ENCODE results near the gene PRRG3. TPM values are rescaled to one million over a fixed set of nuclear protein-coding genes. Genes with fewer than 3 reads are reported as not detected.

The PRRG3 gene
- total RNA-seq, 1 experiment from 2014 or later: not detected

DNA sequence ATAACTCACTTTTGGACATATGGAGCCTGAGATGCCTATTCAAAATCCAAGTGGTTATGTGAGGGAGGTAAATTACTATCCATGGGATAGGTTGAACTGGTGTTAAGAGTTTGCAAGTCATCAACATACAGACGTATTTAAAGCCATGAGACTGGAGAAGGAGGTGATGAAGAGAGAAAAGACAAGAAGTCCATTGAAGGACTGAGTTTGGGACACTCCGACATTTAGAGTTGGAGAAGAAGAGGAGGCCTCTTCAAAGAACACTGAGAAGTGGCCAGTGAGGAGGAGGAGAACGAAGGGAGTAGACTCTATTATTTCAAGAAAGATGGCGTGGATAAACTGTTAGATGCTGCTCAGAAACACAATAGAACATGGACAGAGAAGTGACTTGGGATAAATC lies 39.2 kb downstream of the PRRG3 start, which contains the start of gene CNGA2:
TSS of gene CNGA2 (plus strand) at position 301 of the 400 bp plus-strand sequence. CDS start 3,738 bp downstream, outside the sequence.
- Mint-ChIP-seq H3K4me1 (ENCODE audit: low read depth, unreplicated experiment) (no peaks in the 10 kb centered on the region), H3K27me3 (ENCODE audit: insufficient read depth, unreplicated experiment) (peaks cover 25% of the 10 kb centered on the region), H3K9me3 (ENCODE audit: unreplicated experiment) (no peaks in the 10 kb centered on the region), H3K27ac (ENCODE audit: unreplicated experiment) (no peak within 1 kb of the TSS), H3K4me3 (ENCODE audit: unreplicated experiment) (no peak within 1 kb of the TSS), H3K36me3 (ENCODE audit: insufficient read depth, unreplicated experiment) (no peaks in the 10 kb centered on the region)
- intact Hi-C loops (cut with micrococcal nuclease; ENCODE audit: unreplicated experiment): no loop called here
- POLR2A ChIA-PET: no interaction called here
- DNase-seq: no peak
- TF ChIP-seq, protein P1, sequence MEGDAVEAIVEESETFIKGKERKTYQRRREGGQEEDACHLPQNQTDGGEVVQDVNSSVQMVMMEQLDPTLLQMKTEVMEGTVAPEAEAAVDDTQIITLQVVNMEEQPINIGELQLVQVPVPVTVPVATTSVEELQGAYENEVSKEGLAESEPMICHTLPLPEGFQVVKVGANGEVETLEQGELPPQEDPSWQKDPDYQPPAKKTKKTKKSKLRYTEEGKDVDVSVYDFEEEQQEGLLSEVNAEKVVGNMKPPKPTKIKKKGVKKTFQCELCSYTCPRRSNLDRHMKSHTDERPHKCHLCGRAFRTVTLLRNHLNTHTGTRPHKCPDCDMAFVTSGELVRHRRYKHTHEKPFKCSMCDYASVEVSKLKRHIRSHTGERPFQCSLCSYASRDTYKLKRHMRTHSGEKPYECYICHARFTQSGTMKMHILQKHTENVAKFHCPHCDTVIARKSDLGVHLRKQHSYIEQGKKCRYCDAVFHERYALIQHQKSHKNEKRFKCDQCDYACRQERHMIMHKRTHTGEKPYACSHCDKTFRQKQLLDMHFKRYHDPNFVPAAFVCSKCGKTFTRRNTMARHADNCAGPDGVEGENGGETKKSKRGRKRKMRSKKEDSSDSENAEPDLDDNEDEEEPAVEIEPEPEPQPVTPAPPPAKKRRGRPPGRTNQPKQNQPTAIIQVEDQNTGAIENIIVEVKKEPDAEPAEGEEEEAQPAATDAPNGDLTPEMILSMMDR (IDR thresholded peaks at IDR 0.05; ENCODE audit: insufficient read depth in 1 of 2, low read depth in 1 of 2, low read length in 1 of 2, severe bottlenecking in 1 of 2, unreplicated experiment in 1 of 2): no peak
- CTCF ChIA-PET: no interaction called here
- Histone ChIP-seq H3K4me3 (ENCODE audit: low read depth, low read length) (no peak within 1 kb of the TSS), H3K36me3 (ENCODE audit: control insufficient read depth, insufficient read depth, low read length) (no peaks in the 10 kb centered on the region), H3K27me3 (replicated peaks; ENCODE audit: control insufficient read depth, insufficient read depth, low read length) (no peaks in the 10 kb centered on the region), H3K9me3 (no peaks in the 10 kb centered on the region), H3K4me1 (no peaks in the 10 kb centered on the region)
- BruUV-seq (replicated peaks): no TSS peak

DNA sequence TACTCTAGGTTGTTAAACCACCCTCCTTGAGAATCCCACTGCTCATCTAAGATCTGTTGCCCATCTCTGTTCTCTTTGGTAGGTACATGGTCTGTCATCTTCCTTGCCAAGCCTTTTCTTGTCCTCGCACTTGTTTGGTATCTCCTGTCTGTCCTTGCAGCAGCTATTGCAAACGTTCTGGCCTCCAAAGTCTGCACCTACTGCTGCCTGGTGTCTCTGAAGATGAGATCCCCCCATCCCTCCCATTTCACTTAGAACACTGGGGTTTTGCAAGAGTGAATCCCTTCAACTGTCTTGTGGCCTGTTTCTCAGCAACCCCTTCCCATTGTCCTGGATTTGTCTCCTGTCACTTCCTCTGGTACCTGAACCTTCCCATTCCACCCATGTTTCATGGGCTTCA lies 40.0 kb downstream of the PRRG3 start:
- ChIA-PET CTCF (no interaction called here), POLR2A (no interaction called here)
- Mint-ChIP-seq H3K27me3 (ENCODE audit: insufficient read depth, unreplicated experiment) (peaks cover 22% of the 10 kb centered on the region), H3K36me3 (ENCODE audit: insufficient read depth, unreplicated experiment) (no peaks in the 10 kb centered on the region), H3K9me3 (ENCODE audit: unreplicated experiment) (no peaks in the 10 kb centered on the region), H3K27ac (ENCODE audit: unreplicated experiment) (no peak overlapping the region), H3K4me3 (ENCODE audit: unreplicated experiment) (no peak overlapping the region), H3K4me1 (ENCODE audit: low read depth, unreplicated experiment) (no peaks in the 10 kb centered on the region)
- no peak for DNase-seq
- H3K27me3 ChIP-seq (replicated peaks; ENCODE audit: control insufficient read depth, insufficient read depth, low read length): no peaks in the 10 kb centered on the region
- TF ChIP-seq, protein P1 (IDR thresholded peaks at IDR 0.05; ENCODE audit: insufficient read depth in 1 of 2, low read depth in 1 of 2, low read length in 1 of 2, severe bottlenecking in 1 of 2, unreplicated experiment in 1 of 2): no peak
- H3K4me3 ChIP-seq (ENCODE audit: low read depth, low read length): no peak overlapping the region
- intact Hi-C loops (cut with micrococcal nuclease; ENCODE audit: unreplicated experiment): no loop called here
- no peaks in the 10 kb centered on the region for H3K36me3 ChIP-seq (ENCODE audit: control insufficient read depth, insufficient read depth, low read length)
- H3K9me3 ChIP-seq: no peaks in the 10 kb centered on the region
- no TSS peak for BruUV-seq (replicated peaks)
- no peaks in the 10 kb centered on the region for H3K4me1 ChIP-seq

DNA sequence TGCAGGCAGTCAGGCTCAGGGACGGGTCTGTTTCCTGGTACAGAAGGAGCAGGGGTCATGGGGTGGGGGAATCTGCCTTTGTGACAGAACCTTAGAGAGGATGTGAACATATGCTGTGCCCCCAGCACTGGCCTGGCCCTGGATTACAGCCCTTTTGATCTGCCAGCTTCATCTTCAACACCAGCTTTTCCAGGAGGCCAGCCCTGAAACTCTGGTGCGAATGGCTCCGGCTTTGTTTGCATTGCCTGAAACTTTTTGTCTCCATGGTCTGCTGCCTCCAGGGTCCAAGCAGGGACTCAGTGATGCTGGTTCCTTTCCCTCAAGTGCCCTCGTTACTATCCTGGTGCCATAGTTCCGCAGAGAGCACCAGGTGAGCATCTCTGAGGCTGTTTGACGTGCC lies 41.4 kb downstream of the PRRG3 start:
- no peaks in the 10 kb centered on the region for H3K4me1 Mint-ChIP-seq (ENCODE audit: low read depth, unreplicated experiment)
- ChIA-PET CTCF (interaction anchor here (0.6 kb wide), 1 partner anchor 14 kb away, joined by 4 read pairs; no protein-coding TSS in a partner anchor), POLR2A (no interaction called here)
- no TSS peak for BruUV-seq (replicated peaks)
- peaks cover 27% of the 10 kb centered on the region for H3K27me3 Mint-ChIP-seq (ENCODE audit: insufficient read depth, unreplicated experiment)
- no peak overlapping the region for H3K27ac Mint-ChIP-seq (ENCODE audit: unreplicated experiment)
- Histone ChIP-seq H3K4me3 (ENCODE audit: low read depth, low read length) (no peak overlapping the region), H3K9me3 (no peaks in the 10 kb centered on the region), H3K4me1 (no peaks in the 10 kb centered on the region), H3K36me3 (ENCODE audit: control insufficient read depth, insufficient read depth, low read length) (no peaks in the 10 kb centered on the region), H3K27me3 (replicated peaks; ENCODE audit: control insufficient read depth, insufficient read depth, low read length) (no peaks in the 10 kb centered on the region)
- DNase-seq: no peak
- no peaks in the 10 kb centered on the region for H3K36me3 Mint-ChIP-seq (ENCODE audit: insufficient read depth, unreplicated experiment)
- intact Hi-C loops (cut with micrococcal nuclease; ENCODE audit: unreplicated experiment): no loop called here
- TF ChIP-seq, protein P1 (IDR thresholded peaks at IDR 0.05; ENCODE audit: insufficient read depth in 1 of 2, low read depth in 1 of 2, low read length in 1 of 2, severe bottlenecking in 1 of 2, unreplicated experiment in 1 of 2): no peak
- no peak overlapping the region for H3K4me3 Mint-ChIP-seq (ENCODE audit: unreplicated experiment)
- H3K9me3 Mint-ChIP-seq (ENCODE audit: unreplicated experiment): no peaks in the 10 kb centered on the region
